GM18868 (cell line): ENCODE results near the gene CSN3.
"Not testable (repeated sequence)": the region's sequence is repeated elsewhere in the genome, so short reads cannot be mapped to it uniquely, and the experiment has no call there.

Experiments
- ATAC-seq: cut with Tn5 transposase; IDR thresholded peaks from one replicate; pipeline ENCODE4 v1.9.1; 2021; ENCODE audit warnings: mild to moderate bottlenecking, moderate library complexity; ENCODE audit not compliant: unreplicated experiment

Gene CSN3

DNA sequence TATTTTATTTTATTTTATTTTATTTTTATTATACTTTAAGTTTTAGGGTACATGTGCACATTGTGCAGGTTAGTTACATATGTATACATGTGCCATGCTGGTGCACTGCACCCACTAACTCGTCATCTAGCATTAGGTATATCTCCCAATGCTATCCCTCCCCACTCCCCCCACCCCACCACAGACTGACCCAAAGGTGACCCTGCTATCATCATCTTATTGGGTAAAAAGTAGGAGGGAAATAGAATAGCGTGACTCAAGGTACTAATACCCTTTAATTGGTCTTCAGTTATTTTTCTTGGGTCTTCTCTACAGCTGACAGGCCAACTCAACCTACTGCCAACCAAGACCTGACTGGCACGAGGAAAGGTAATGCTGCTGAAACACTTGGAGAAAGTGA is at the start of gene CSN3:
TSS of gene CSN3 (plus strand) at position 301 of the 400 bp plus-strand sequence. CDS start 2,223 bp downstream, outside the sequence.
- ATAC-seq = not testable (repeated sequence)

DNA sequence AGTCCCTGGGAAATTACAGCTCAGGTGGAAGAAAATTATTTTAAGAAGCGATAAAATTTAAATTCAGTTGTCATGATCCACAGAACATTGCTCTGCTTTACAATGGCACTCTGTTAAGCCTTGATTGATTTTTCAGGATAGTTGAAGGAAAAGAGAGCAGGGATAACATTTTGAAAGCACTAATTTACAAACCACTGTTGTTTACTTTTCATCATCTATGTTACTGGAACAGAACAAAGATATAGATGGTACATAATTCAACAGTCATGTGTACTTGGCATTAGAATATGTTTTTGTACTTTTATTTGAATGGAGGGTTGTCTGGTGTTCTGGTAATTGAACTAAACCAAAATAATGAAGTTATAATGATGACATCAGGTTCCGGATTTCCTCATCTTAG is 49.5 kb upstream of the CSN3 start:
- ATAC-seq = no peak

- no peak for ATAC-seq
Observed at GRCh38 chr4:70195425-70195824, 47.0 kb upstream of the CSN3 start, which contains the start of gene ODAM. TSS of gene ODAM (plus strand) at chr4:70195725. CDS start at chr4:70196544, 819 bp downstream.

DNA sequence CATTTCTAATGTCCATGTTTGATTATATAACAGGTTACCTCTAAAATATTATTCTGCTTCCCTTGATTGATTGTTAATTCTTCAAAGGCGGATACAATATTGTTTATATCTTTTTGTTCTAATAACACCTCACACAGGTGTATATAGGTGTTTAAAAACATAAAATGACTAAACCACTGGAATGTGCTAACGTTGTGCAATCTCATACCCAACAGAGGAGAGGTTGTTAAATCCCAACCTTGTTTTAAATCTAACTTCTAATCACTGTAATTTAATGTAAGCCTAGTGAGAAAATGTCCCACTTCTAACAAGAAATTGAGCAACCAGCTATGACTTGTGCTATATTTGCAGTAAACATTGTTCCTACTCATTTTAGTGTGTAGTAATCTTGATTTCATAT is 45.5 kb upstream of the CSN3 start:
- no peak for ATAC-seq

- no peak for ATAC-seq
Observed at GRCh38 chr4:70197842-70198241, 44.6 kb upstream of the CSN3 start.

DNA sequence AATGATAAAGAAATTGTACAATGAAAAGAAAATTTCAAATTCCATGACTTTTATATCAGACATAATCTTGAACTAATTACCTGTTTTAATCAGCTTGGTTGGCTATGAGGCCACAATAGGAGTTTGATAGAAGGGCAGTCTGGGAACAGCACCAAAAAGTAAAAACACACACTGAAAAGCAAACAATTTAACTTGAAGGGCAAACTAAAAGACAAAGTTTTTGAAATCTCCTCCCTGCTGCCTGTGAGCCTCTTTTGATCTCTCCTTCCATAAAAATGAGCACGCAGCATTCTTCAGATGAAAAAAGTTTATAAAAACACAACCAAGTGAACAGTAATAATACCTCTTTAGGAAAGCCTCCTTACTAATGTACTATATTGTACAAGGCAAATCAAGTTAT is 38.8 kb upstream of the CSN3 start:
- no peak for ATAC-seq

- ATAC-seq = not testable (repeated sequence)
Observed at GRCh38 chr4:70212752-70213151, 29.6 kb upstream of the CSN3 start.

DNA sequence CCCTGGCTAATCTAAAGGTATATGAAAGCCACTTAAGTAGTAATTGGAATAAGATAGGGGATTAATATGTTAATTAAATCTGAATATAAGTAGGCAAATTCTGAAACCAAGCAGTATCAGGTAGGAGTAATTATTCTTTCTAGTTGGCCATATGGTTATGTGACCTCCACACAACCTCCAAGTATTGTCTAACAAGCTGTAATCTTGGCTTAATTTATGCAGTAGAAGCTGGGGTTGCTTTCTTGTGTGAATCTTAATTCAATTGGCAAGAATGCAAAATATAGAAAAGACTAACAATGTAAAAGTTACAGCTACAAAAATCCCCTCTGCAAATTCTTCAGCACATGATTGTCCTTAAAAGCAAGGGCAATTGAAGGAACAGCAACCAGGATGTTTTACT is 26.3 kb upstream of the CSN3 start:
- ATAC-seq = not testable (repeated sequence)

- ATAC-seq = not testable (repeated sequence)
Observed at GRCh38 chr4:70216550-70216949, 25.8 kb upstream of the CSN3 start.

- not testable (repeated sequence) for ATAC-seq
Observed at GRCh38 chr4:70221389-70221788, 21.0 kb upstream of the CSN3 start.

GRCh38 chr4:70221818-70222217 is 20.6 kb upstream of the CSN3 start:
- ATAC-seq = not testable (repeated sequence)

DNA sequence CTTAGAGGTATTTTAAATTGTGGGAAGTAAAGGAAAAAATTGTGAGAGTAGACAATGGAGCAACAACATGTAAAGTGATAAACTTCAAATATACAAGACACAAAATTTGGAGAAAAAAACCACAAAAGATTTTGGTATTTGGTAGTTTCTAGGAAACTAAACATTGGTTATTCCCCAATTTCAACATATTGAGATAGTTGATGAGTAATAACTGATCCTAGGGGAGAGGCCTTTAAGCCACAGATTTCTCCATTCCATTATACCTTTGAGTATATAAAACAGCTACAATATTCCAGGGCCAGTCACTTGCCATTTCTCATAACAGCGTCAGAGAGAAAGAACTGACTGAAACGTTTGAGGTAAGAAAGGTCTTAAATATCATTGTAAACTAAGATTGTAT is 16.6 kb upstream of the CSN3 start, which contains the start of gene FDCSP:
TSS of gene FDCSP (plus strand) at position 301 of the 400 bp plus-strand sequence. CDS start 5,071 bp downstream, outside the sequence.
- no peak for ATAC-seq

- ATAC-seq = no peak
Observed at GRCh38 chr4:70236125-70236524, 6.3 kb upstream of the CSN3 start.

- ATAC-seq = no peak
Observed at GRCh38 chr4:70239131-70239883, 3.1 kb upstream of the CSN3 start.

- ATAC-seq = no peak
Observed at GRCh38 chr4:70239884-70240591, 2.4 kb upstream of the CSN3 start.

DNA sequence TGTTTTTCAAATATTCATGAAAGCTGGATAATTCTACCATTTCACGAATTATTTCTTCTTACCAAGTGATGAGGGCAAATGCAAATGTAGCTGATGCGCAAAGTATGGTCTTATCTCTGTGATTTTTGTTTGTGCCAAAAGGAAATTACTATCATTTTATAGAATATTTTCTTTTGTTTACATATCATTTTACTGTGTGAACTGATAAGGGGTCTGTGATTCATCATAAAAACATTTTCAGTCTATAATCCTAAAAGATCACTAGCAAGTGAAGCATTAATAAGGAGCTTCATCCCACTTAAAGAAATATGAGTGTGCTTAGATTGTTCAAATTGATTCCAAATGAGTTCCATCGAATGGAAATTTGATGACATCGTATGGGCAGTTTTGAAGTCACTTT is 694 bp downstream of the CSN3 start:
- no peak for ATAC-seq

GRCh38 chr4:70251250-70251944 is 9.0 kb downstream of the CSN3 start:
- no peak for ATAC-seq

- ATAC-seq = no peak
Observed at GRCh38 chr4:70251945-70252277, 9.5 kb downstream of the CSN3 start.

GRCh38 chr4:70269674-70270073 is 27.3 kb downstream of the CSN3 start:
- ATAC-seq = no peak

DNA sequence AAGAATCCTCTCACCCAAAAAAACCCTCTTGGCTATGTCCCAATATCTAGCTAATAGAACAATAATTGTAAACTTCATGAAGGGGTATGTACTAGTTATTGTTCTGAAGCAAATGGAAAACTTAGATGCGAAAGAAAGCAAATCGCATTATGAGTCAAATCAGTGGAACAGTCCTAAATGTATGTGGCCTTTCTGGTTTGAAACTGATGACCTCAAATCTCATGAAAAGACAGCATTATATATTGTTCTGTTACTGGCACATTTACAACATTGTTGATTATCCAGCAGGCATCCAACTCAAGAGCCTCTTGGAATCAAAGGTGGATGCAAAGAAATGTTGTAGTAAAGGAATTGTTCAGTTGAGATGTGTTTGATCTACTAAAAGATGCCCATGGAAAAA is 34.7 kb downstream of the CSN3 start:
- ATAC-seq = no peak

DNA sequence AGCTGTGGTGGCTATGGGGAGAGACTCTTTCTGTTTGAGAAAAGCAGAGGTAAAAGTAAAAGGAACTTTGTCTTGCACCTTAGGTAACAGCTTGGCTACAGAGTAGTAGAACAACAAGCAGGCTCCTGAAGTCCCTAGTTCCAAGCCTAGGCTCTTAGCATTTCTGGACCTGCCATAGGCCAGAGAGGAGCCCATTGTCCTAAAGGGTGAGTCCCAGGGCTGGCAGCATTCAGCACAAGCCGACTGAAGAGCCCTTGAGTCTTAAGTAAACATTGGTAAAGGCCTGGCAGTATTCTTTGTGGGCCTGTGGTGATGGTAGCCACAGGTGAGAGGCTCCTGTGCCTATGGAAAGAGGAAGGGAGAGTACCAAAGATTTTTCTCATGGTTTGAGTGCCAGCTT is 38.2 kb downstream of the CSN3 start:
- no peak for ATAC-seq

DNA sequence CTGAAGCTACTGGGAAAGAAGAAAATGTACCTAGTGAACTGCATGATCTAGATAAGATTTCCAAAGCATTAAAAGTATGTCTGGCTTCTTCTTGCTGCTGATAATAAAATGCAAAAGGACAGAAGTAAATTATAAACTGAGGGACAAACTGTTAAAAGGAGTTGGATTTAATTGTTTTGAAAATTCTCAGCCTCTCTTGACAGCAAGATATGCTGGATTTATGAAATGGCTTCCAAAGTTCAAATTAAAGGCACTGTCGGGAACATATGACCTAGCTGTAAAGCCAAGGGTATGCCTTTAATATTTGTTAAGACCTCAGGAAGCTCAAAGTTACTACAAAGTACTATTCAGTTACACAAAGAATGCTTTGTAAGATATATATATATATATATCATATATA is 46.3 kb downstream of the CSN3 start:
- no peak for ATAC-seq
